HG03354 (cell line): Measurements from ENCODE around the gene RHOXF2B.

ENCODE experiments used
- ATAC-seq: cut with Tn5 transposase; IDR thresholded peaks from one replicate; pipeline ENCODE4 v1.9.1; 2021; ENCODE audit warnings: mild to moderate bottlenecking; ENCODE audit not compliant: unreplicated experiment, poor library complexity, severe bottlenecking

RHOXF2B gene

DNA sequence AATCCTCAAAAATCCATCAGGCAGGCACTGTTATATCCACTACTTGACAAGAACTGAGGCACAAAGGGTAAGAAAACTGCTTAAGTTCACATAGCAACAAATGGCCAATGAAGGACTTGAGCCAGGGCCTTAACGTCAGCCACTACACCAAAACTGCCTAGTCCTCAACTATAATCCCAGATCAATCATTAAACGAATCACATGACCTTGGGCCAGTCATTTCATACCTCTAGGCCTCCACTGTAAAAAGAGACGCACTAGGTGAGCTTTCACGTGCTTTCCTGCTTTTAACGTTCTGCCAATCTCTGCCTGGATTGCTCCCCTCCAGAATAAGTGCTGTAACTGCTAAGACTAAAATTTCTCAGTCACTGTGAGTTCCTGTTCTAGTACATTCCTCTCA, 54.7 kb downstream of the RHOXF2B start:
- ATAC-seq, result no peak
